A549 (cell line): ENCODE data around the gene FBXO2.

Experiments
- BCL3 ChIP-seq: fragments of >200 bp; sonication (Bioruptor Twin); formaldehyde crosslinking; IDR thresholded peaks from 3 replicates; pipeline ENCODE4 v1.6.1; 2016
- BHLHE40 ChIP-seq: IDR thresholded peaks from 2 replicates; pipeline ENCODE4 v1.6.1; 2012; ENCODE audit warnings: low read depth, low read length, inconsistent platforms
- CTCF ChIP-seq: fragments of >200 bp; sonication (Bioruptor Twin); formaldehyde crosslinking; IDR thresholded peaks from 3 replicates; pipeline ENCODE4 v1.5.1; 2016
- KDM5A ChIP-seq: fragments of 200-600 bp; sonication (generic); IDR thresholded peaks from 2 replicates; pipeline ENCODE4 v1.6.1; 2016; ENCODE audit warnings: antibody characterized with exemption, mild to moderate bottlenecking
- MAFK ChIP-seq: fragments of 450-650 bp; IDR thresholded peaks from 2 replicates; pipeline ENCODE4 v1.6.1; 2014; ENCODE audit not compliant: partially characterized antibody
- NPAS2 ChIP-seq: fragments of 250-450 bp; sonication (Bioruptor Pico); IDR thresholded peaks from 2 replicates; pipeline ENCODE4 v1.8.0; 2022; ENCODE audit warnings: mild to moderate bottlenecking, moderate library complexity, borderline replicate concordance
- PBX3 ChIP-seq: IDR thresholded peaks from 2 replicates; pipeline ENCODE4 v1.6.1; 2012
- PHF8 ChIP-seq: fragments of 200-600 bp; sonication (generic); IDR thresholded peaks from 2 replicates; pipeline ENCODE4 v1.6.1; 2016; ENCODE audit warnings: low read depth, mild to moderate bottlenecking, antibody characterized with exemption, moderate library complexity, borderline replicate concordance
- POLR2A ChIP-seq: IDR thresholded peaks from 2 replicates; pipeline ENCODE4 v1.6.1; 2012; ENCODE audit warnings: mild to moderate bottlenecking, low read length
- RNF2 ChIP-seq: fragments of 200-600 bp; sonication (generic); IDR thresholded peaks from 2 replicates; pipeline ENCODE4 v1.6.1; 2016; ENCODE audit warnings: low read depth, mild to moderate bottlenecking, antibody characterized with exemption, moderate library complexity, borderline replicate concordance

GRCh38 chr1:11661103-11661502 lies 6.9 kb upstream of the FBXO2 start:
- TF ChIP-seq CTCF (no peak), POLR2A (no peak), PBX3 (no peak), NPAS2 (CRISPR knock-in tag) (no peak), MAFK (no peak), RNF2 (no peak), BHLHE40 (no peak), KDM5A (no peak), PHF8 (no peak), BCL3 (no peak)
